NCI-H82 treated with DMSO at 0.1 percent for 48 hours (cell line): ENCODE data around the gene ABCC3.

Source experiments
- DNase-seq: peaks from one replicate; lab custom pipeline; 2025; ENCODE audit not compliant: unreplicated experiment; lab: John Stamatoyannopoulos, UW

Gene ABCC3

GRCh38 chr17:50634224-50634914 is at the start of gene ABCC3:
ABCC3 (plus strand) TSS chr17:50634881; CDS start chr17:50634937, 56 bp downstream.
- DNase-seq: no peak

DNA sequence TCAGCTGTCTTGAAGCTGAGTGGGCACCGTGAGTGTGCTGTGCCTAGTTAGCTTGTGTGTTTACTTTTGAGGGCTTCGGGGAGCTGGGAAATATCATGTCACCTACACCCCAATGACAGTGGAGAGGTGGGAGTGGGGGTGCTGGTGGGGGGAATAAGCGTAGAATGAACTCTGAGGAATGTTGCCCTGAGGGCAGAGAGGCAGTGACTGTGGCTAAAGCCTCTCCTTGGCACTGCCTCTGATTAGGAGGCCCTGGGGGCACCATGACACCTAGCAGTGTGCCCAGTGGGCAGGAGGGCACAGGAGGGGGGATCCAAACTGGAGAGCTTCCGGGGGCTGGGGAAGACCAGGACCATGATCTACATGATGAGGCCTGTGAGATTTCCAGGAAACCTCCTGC is 49.3 kb upstream of the ABCC3 start:
- DNase-seq: no peak

DNA sequence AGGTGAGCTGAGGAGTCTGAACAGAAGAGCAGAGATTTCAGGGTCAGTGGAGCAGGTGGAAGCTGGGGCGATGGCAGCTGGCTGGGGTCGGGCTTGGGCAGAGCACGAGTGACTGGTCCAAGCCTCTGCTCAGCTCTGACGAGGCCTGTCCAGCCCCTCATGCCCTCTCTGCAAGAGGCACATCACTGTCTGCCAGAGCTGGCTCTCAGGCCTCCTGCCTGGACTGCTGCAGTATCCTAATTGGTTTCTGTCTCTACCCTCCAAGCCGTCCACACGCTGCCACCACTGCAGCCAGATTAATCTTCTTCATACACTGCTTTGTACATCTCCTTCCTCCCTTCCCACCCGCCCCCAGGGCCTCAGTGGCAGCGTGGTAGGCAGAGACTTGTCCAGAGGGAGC is 48.8 kb upstream of the ABCC3 start:
- no peak for DNase-seq

DNA sequence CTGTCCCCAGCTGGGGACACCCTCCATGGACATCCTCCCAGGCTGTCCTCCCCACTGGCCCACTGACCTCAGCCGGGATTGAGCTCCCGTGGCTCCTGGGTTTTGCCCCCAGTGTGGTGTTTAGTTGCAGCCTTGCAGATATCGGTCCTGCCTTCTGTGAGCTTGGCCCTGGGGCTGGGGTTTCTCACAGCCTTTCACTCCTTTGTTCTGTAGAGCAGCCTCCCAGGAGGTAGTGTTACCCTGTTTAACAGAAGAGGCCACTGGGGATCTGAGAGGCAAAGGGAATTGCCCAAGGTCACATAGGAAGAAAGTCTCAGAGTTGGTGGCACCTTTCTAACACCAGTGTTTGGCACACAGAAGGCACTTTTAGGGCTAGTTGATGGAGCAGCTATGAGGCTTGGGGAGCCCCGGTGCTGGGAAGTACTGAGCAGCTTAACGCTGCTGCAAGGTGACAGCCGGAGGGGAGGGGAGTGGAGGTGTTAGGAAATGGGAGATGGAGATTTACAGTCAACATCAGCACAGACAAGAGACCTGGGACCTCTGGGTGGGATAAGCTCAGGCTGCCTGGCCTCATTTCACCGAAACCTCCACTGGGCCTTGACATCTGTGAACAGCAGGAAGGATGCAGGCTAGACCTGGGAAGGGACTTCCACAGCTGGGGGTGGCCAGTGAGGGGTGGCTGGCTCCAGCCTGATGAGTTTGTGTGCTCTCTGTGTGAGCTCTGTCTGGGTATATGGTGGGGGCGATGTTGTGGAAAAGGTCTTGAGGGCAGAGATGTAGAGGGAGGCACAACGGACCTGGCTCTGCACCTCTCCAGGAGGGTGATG is 48.0 kb upstream of the ABCC3 start:
- peak; percentile 77 for DNase-seq

DNA sequence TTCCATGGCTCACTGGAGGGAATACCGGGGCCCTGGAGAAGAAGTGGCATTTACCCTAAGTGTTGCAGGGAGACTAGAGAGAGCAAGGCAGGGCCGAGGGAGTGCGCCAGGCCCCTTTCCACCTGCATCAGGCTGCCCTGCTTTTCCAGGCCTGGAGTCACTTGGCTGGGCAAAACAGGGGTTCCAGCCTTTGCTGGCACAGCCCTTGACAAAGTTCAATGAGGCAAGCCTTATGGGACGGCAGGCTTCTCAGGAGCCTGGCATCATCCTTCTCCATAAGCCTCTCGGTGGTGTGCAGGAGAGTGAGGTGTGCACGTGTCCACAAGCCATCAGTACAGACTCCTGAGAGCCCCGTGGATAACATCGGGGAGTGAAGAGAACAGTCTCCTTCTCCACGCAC is 47.1 kb upstream of the ABCC3 start:
- DNase-seq: no peak

- DNase-seq: peak; percentile 51
Observed at GRCh38 chr17:50588391-50589049, 46.2 kb upstream of the ABCC3 start.

DNA sequence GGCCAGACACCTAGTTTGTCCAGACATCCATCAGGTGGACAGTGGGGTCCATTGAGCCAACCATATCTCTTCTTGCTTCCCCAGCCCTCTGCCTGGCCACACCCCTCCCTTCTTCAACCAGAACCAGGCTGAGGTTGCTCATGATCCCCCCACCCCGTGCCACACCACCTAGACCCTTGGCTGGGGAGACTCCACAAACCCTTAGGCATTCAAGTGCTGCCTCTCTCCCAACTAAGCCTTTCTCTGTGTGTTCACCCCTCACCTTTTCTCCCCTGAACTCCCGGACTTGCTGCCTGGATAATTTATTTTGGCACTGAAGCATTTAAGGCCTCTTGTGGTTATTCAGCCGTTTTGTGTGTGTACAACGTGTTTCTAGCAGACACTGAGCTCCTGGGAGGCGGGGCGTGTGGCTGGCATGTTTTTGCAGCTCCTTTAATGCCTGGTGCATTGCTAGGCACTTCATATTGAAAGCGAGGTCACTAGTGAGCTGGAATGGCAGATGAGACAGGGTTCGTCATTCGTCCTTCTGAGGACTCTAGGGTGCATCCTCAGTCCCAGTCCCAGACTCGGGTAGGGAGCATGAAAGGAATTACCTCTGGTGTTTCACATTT is 45.5 kb upstream of the ABCC3 start:
- no peak for DNase-seq

DNA sequence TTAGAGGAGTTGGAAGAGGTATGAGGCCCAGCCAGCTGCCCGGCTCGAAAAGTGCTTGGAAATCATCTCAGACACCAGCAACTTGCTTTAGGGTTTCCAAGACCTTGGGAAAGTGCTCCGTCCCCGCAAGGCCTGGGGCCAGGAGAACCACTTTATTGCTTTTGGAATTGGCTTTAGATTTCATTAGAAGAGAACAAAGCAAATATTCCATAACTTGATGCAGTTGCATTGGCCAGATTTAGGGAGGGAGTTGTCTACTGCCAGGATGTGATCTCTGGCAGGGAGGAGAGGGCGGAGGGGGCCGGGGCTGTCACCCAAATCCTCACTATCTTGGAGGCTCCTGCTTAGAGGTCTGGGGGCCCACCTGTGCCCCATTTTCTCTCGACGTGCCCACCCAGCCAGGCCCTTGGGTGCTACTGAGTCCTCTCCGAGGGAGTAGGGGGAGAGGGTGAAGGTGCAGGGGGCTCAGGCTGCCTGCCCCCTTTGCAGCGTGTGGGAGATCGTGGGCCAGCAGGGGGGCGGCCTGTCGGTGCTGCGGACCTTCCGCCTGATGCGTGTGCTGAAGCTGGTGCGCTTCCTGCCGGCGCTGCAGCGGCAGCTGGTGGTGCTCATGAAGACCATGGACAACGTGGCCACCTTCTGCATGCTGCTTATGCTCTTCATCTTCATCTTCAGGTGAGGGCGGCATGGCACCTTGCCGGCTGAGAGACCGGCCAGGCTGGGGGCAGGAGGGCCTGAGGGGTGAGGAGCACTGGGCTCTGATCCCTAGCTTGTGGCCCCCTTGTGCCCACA is 43.5 kb upstream of the ABCC3 start:
- DNase-seq: no peak

- DNase-seq: peak; percentile 77
Observed at GRCh38 chr17:50593321-50593720, 41.4 kb upstream of the ABCC3 start.

- peak; percentile 15 for DNase-seq
Observed at GRCh38 chr17:50594128-50594823, 40.4 kb upstream of the ABCC3 start.

DNA sequence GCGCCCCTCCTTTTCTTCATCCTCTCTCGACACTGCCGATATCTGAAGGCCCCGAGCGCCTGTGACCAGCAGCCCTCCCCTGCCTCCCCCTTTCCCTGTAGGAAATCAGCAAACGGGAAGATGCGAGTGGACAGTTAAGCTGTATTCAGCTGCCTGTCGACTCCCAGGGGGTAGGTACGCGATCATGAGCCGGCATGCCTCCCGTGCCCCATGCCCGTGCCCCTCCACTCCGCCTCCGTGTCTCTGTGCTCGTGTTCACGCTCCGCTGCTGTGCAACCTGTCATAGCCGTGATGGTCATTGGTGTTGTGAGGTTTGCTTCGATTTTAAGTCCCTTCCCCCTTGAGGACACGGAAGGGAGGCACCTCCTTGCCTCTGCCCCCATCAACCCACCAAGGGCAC is 39.8 kb upstream of the ABCC3 start:
- no peak for DNase-seq

DNA sequence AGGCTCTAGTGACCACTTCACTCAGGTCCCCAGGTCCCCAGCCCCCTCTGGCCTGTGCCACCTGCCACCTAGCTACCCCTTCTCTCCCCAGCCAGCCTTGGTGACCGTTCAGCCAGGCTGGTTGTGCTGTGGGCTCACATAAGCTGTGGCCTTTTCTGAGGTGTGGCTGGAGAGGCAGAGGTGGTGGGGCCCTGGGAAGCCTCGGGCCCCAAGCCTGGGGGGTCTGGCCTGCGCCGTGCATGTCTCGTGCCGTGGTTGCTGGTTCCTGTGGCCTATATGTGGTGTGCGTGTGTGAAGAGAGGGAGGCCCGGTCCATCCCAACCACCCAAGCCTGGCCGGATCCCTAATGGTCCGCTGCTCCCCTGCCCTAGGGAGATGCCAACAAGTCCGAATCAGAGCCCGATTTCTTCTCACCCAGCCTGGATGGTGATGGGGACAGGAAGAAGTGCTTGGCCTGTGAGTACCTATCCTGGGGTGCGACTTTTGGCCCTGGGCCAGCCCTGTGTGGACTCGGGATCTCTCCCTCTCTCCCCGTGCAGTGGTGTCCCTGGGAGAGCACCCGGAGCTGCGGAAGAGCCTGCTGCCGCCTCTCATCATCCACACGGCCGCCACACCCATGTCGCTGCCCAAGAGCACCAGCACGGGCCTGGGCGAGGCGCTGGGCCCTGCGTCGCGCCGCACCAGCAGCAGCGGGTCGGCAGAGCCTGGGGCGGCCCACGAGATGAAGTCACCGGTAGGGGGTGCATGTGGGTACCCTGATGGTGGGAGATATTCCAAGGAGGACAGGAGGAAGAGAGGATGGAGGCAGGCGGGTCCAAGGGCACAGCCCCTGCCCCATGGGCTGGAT is 38.3 kb upstream of the ABCC3 start:
- no peak for DNase-seq

DNA sequence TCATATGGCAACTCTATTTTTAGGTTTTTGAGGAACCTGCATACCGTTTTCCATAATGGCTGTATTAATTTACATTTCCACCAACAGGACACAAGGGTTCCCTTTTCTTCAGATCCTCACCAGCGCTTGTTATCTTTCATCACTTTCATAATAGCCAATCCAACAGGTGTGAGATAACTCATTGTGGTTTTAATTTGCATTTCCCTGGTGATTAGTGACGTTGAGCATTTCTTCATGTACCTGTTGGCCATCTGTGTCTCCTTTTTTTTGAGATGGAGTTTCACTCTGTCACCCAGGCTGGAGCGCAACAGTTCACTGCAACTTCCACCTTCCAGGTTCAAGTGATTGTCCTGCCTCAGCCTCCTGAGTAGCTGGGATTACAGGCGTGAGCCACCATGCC is 36.2 kb upstream of the ABCC3 start:
- DNase-seq: no peak

DNA sequence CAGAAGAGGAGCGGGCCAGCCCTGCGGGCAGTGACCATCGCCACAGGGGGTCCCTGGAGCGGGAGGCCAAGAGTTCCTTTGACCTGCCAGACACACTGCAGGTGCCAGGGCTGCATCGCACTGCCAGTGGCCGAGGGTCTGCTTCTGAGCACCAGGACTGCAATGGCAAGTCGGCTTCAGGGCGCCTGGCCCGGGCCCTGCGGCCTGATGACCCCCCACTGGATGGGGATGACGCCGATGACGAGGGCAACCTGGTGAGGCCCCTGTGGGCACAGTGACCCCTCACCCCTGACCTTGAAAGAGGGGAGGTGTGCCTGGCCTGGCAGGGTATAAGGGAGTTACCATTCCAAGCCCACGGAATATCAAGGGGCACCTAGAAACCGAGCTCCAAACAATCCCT is 35.1 kb upstream of the ABCC3 start:
- no peak for DNase-seq

DNA sequence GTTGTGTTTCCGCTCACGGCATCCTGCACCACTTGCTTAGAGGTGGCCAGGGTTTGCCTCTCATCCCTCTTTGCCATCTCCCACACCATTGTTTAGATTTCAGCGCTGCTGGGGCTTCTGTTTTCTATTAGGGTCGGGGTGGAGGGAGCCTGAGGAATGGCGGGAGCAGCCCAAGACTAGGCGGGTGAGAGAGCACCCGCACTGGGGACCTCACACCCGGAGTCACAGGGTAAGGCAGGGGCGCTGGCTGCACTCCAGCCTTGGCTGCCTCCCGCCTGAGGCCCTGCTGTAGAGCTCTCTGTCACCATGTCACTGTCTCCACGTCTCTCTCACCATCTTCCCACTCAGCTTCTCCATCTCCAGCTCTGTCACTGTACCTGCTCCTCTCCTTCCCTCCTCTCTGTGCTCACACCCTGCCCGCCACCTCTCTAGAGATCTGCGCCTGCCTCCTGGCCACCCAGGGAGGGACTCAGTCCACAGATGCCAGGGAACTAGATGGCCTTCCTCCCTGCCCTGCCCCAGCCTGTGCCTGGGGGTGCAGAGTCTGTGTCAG is 32.8 kb upstream of the ABCC3 start:
- DNase-seq: no peak

DNA sequence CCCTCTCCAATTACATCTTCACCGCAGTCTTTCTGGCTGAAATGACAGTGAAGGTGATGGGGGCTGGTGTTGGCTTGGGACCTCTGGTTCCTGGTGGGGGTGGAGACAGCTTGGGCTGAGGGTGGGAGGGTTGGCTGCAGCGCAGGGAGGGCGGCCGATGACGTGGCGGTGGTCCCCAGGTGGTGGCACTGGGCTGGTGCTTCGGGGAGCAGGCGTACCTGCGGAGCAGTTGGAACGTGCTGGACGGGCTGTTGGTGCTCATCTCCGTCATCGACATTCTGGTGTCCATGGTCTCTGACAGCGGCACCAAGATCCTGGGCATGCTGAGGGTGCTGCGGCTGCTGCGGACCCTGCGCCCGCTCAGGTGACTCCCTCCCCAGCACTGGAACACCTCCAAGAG is 31.8 kb upstream of the ABCC3 start:
- DNase-seq: no peak

DNA sequence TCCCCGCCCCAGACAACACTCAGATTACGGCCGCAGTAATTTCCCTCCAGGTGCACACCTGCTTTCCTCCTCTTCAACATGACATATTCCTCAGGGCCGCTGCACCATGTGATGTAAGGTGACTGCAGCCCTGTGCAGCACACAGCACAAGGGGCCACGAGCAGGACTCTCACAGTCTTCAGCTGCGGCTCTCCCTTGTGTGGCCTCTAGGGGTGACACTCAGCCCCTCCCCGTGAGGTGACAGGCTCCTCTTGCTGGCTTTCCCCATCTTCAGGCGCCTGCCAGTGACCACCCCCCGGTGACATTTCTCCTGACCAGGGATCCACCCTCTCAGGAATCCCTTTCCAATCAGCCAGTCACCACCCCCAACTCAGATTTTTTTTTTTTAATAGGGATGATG is 31.3 kb upstream of the ABCC3 start:
- no peak for DNase-seq

GRCh38 chr17:50604513-50604912 is 30.2 kb upstream of the ABCC3 start:
- no peak for DNase-seq

DNA sequence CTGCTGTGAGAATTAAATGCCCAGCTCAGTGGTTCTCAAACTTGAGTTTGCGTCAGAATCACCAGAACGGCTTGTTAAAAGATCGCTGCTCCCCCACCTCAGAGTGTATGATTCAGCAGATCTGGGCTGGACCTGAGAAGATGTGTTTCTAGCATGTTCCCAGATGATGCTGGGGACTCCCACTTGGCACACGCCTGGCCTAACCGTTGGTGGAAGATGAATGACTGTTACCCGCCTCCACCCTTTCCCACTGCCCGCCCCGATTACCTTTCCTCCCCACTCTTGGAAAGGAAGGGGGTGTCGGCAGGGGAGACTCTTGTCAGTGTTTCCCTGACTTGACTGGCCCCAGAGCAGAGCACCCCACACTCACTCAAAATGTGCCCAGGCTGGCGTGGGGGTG is 29.3 kb upstream of the ABCC3 start:
- DNase-seq: no peak
